Activated naive CD4-positive, alpha-beta T cell treated with anti-CD3 and anti-CD28 coated beads, Interleukin-2, amount 50 U/mL, for 24 hours (primary cell): ENCODE measurements around the gene CATSPERZ.
"Not testable (repeated sequence)": the region's sequence is repeated elsewhere in the genome, so short reads cannot be mapped to it uniquely, and the experiment has no call there.

Experiments
- H3K27ac Mint-ChIP-seq: one replicate; pipeline ENCODE4 v1.8.0; 2021; ENCODE audit warnings: mild to moderate bottlenecking, mixed read lengths
- H3K27me3 Mint-ChIP-seq: one replicate; pipeline ENCODE4 v1.8.0; 2021; ENCODE audit warnings: mixed read lengths
- H3K36me3 Mint-ChIP-seq: one replicate; pipeline ENCODE4 v1.8.0; 2021; ENCODE audit warnings: mixed read lengths
- H3K4me1 Mint-ChIP-seq: one replicate; pipeline ENCODE4 v1.8.0; 2021; ENCODE audit warnings: mixed read lengths
- H3K4me3 Mint-ChIP-seq: one replicate; pipeline ENCODE4 v1.8.0; 2021; ENCODE audit warnings: mild to moderate bottlenecking, mixed read lengths
- H3K9me3 Mint-ChIP-seq: one replicate; pipeline ENCODE4 v1.8.0; 2021; ENCODE audit warnings: mixed read lengths

The CATSPERZ gene

DNA sequence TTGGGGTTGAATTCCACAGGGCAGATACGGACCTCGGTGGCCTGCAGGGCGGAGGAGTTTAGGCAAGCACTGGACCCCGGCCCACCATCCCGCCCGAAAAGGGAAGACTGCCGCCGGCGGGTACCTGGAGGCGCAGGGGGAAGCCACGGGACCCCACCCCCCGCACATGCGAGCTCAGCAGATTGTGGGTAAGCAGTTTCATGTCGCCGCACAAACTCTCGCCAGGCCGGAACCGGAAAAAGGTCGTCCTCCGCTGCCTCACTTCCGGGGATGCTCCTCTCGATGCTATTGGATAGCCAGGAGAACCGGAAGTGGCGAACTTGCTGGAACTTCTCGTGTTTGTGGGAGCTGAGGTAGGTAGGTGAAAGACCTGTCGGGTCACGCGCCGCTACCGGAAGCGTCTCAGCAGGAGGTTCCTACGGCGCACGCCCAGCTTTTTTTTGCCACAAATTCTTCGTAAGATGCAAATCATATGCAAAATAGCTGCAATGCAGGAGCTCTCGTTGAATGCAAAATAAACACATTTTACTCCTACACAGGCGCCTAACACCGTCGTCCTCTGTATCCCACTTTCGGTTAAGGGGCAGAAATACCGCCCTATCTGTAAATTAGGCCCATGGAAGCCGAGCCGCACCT lies 17.3 kb downstream of the CATSPERZ start, which contains the start of gene TRMT112:
TRMT112 (minus strand) TSS at position 235 of the 636 bp plus-strand sequence; CDS start at position 202, 33 bp downstream.
- Mint-ChIP-seq H3K36me3 (peaks cover 9% of the 10 kb centered on the region), H3K27ac (peak within 1 kb of the TSS; percentile 99), H3K4me3 (peak within 1 kb of the TSS; percentile 95), H3K9me3 (no peaks in the 10 kb centered on the region), H3K27me3 (no peaks in the 10 kb centered on the region), H3K4me1 (peaks cover 32% of the 10 kb centered on the region)

DNA sequence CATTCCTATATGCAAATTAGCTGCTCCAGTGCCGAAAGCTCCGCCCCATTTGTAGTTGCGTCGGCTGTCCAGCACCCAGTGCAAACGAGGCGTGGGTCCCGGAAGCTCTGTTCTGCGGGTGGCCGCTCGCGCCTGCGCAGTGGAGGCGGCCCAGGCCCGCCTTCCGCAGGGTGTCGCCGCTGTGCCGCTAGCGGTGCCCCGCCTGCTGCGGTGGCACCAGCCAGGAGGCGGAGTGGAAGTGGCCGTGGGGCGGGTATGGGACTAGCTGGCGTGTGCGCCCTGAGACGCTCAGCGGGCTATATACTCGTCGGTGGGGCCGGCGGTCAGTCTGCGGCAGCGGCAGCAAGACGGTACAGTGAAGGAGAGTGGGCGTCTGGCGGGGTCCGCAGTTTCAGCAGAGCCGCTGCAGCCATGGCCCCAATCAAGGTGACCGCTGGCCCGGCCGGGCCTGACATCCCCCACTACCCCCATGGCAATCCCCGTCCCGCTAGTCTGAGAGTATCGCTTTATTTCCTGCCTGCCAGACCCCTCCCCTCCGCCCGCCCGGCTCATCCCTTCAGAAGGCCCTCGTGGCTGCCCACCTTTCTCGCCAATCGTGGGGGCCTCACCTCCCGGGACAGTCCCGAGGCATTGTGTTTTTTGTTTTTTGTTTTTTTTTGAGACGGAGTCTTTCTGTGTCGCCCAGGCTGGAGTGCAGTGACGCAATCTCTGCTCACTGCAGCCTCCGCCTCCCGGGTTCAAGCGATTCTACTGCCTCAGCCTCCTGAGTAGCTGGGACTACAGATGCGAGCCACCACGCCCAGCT lies 18.0 kb downstream of the CATSPERZ start, which contains the start of gene PRDX5:
PRDX5 (plus strand) TSS at position 161 of the 805 bp plus-strand sequence; CDS start at position 256, 95 bp downstream.
- H3K27me3 Mint-ChIP-seq = no peaks in the 10 kb centered on the region
- H3K9me3 Mint-ChIP-seq = no peaks in the 10 kb centered on the region
- H3K4me3 Mint-ChIP-seq = peak within 1 kb of the TSS; percentile 95
- H3K4me1 Mint-ChIP-seq = peaks cover 25% of the 10 kb centered on the region
- peaks cover 9% of the 10 kb centered on the region for H3K36me3 Mint-ChIP-seq
- peak within 1 kb of the TSS; percentile 99 for H3K27ac Mint-ChIP-seq

DNA sequence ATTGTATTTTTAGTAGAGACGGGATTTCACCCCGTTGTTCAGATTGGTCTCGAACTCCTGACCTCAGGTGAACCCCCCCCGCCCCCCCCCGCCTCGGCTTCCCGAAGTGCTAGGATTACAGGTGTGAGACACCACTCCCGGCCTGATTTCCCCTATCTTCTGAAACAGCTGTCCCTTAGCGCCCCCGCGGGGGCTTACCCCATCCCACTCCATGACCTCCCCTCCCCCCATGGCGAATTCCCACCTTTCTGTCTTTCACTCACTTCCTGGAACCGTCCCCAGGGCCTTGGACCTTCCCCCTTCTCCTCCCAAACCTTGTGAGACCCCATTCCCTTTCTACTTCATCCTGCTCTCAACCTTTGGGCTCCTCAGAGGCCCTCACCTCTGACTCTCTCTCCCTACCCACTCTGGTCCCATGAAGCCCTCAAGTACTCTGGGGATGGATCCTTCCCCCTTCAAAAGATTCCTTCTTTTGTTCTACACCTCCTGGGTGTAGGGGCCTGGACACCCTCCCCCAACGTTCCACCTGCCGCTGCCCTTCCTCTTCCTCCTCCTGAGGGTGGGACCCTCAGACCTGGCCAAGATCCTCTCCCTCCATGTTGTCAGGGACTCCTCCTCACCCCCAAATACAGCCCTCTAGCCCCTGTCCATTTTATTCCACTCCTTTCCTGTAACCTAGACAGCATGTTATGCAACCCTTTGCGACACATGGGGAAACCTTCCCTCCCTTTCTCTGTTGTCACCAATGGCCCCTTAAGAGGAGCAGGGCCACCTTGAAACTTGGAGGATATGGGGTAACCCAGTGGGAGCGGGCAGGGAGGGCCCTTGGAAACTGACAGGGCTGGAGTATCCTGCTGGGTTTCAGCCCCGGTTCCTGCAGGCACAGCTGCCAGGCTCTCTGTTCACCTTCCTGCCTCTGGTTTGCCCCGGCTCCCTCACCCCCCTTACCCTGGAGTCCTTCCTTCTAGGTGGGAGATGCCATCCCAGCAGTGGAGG lies 18.9 kb downstream of the CATSPERZ start:
- peak overlapping the region; percentile 99 for H3K27ac Mint-ChIP-seq
- peaks cover 9% of the 10 kb centered on the region for H3K36me3 Mint-ChIP-seq
- peak overlapping the region; percentile 95 for H3K4me3 Mint-ChIP-seq
- H3K4me1 Mint-ChIP-seq = peaks cover 23% of the 10 kb centered on the region
- no peaks in the 10 kb centered on the region for H3K9me3 Mint-ChIP-seq
- no peaks in the 10 kb centered on the region for H3K27me3 Mint-ChIP-seq

DNA sequence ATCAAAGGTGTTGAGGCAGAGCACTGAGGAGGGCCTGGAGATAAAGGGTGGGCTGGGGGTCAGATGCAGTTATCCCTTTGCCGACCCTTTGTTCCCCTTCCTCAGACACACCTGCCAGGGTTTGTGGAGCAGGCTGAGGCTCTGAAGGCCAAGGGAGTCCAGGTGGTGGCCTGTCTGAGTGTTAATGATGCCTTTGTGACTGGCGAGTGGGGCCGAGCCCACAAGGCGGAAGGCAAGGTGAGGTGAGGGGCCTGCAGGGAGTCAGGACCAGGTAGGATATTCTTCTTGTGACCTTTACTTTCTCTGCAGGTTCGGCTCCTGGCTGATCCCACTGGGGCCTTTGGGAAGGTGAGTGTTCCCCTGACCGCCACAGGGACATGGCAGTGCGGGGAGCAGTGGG lies 20.4 kb downstream of the CATSPERZ start:
- Mint-ChIP-seq H3K36me3 (peaks cover 7% of the 10 kb centered on the region), H3K27me3 (no peaks in the 10 kb centered on the region), H3K4me1 (peaks cover 20% of the 10 kb centered on the region), H3K4me3 (no peak overlapping the region), H3K27ac (no peak overlapping the region), H3K9me3 (no peaks in the 10 kb centered on the region)

DNA sequence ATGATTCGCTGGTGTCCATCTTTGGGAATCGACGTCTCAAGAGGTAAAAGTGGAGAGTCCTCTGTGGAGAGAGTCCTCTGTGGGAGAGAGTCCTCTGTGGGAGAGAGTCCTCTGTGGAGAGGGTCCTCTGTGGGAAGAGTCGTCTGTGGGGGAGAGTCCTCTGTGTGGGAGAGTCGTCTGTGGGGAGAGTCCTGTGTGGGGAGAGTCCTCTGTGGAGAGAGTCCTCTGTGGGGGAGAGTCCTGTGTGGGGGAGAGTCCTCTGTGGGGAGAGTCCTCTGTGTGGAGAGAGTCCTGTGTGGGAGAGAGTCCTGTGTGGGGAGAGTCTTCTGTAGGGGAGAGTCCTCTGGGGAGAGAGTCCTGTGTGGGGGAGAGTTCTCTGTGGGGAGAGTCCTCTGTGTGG lies 20.9 kb downstream of the CATSPERZ start:
- Mint-ChIP-seq H3K4me3 (no peak overlapping the region), H3K27me3 (no peaks in the 10 kb centered on the region), H3K36me3 (peaks cover 7% of the 10 kb centered on the region), H3K9me3 (no peaks in the 10 kb centered on the region), H3K4me1 (peaks cover 20% of the 10 kb centered on the region), H3K27ac (no peak overlapping the region)

DNA sequence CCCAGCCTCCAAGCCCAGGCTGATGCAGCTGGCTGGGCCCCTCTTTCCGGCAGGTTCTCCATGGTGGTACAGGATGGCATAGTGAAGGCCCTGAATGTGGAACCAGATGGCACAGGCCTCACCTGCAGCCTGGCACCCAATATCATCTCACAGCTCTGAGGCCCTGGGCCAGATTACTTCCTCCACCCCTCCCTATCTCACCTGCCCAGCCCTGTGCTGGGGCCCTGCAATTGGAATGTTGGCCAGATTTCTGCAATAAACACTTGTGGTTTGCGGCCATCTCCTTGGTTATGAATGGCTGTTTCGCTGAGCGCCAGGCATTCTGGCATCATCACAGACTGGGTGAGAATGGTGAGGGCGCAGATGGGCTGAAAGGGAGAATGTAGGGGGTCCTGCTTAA lies 21.4 kb downstream of the CATSPERZ start:
- no peak overlapping the region for H3K27ac Mint-ChIP-seq
- peaks cover 20% of the 10 kb centered on the region for H3K4me1 Mint-ChIP-seq
- no peaks in the 10 kb centered on the region for H3K27me3 Mint-ChIP-seq
- no peaks in the 10 kb centered on the region for H3K9me3 Mint-ChIP-seq
- peaks cover 4% of the 10 kb centered on the region for H3K36me3 Mint-ChIP-seq
- no peak overlapping the region for H3K4me3 Mint-ChIP-seq

DNA sequence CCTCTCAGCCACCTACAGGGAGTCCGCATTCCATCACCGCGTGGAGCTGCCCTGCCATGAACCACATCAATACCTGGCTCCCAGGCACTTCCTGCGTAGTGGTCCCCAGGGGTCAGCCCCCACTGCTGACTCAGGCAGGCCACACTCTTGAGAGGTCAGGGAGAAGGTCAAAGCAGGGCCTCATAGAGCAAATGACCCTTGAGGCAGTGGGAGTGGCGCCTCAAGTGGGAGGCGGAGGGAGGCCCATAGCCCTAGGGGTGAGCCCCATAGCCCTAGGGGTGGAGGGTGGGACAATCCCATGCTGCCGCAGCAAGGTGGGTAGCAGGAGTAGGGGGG lies 22.7 kb downstream of the CATSPERZ start:
- Mint-ChIP-seq H3K36me3 (no peaks in the 10 kb centered on the region), H3K27me3 (no peaks in the 10 kb centered on the region), H3K27ac (no peak overlapping the region), H3K9me3 (no peaks in the 10 kb centered on the region), H3K4me3 (no peak overlapping the region), H3K4me1 (peaks cover 20% of the 10 kb centered on the region)

DNA sequence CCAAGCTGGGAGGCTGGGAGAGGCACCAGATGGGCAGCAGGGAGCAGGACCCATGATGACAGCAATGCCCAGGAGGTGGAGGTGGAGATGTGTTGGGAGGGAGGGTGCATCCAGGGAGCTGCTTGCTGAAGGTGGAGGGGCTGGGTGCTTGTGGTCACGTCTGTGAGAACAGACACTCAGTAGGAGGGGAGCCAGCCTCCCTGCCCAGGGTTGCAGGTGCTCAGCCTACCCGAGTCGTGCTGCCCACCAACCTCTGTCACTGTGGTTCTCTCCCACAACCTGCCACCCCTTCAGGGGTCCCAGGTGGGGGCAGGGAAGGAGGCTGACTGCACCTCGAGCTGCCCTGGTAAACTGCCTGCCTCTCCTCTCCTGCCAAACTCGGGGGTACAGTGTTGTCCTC lies 23.2 kb downstream of the CATSPERZ start:
- Mint-ChIP-seq H3K4me3 (no peak overlapping the region), H3K27ac (no peak overlapping the region), H3K36me3 (no peaks in the 10 kb centered on the region), H3K27me3 (no peaks in the 10 kb centered on the region), H3K4me1 (peaks cover 20% of the 10 kb centered on the region), H3K9me3 (no peaks in the 10 kb centered on the region)

DNA sequence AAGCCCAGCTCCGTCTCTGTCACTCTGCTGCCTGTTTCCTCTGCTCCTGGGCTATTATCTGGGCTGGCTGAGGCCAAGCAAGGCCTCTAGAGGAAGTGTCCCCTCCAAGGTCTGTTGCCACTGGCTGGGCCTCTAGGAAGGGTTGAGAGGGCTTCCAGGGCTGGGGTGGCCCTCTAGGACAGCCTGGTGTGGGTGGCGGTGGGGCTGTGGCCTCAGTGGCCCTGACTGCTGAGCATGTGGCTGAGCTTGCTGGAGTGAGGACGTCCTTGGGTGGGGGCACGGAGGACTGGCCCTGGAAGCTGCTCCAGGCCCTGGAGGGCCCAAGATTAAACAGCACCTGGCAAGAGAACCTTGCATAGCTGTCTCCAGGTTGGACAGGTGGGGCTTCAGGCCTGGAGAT lies 23.8 kb downstream of the CATSPERZ start:
- H3K36me3 Mint-ChIP-seq, H3K27me3 Mint-ChIP-seq, H3K9me3 Mint-ChIP-seq, H3K27ac Mint-ChIP-seq, H3K4me3 Mint-ChIP-seq: not testable (repeated sequence)
- H3K4me1 Mint-ChIP-seq = peaks cover 17% of the 10 kb centered on the region

DNA sequence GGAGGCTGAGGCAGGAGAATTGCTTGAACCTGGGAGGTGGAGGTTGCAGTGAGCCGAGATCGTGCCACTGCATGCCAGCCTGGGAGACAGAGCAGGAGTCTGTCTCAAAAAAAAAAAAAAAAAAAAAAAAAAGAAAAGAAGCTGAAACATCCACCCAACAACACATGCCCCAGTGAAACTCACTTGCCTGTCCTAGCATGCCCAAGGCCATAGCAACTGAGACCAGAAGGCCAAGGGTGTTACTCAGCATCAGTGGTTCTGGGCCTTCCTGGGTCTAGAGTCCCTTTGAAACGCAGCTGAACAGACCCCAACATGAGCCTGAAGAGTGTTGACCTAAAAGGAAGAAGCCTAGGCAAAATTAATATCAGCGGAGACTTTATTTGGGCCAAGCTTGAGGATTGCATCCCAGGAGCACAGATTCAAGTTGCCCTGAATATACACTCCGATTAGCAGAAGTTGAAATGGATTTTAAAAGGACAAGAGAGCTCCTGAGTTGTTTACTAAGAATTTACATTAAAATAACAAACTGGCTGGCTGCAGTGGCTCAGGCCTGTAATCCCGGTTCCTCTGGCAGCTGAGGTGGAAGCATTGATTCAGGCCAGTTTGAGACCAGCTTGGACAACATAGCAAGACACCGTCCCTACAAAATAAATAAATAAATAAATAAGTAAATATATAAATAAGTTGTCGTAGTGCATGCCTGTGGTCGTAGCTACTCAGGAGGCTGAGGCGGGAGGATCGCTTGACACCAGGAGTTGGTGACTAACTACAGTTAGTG lies 24.7 kb downstream of the CATSPERZ start:
- no peaks in the 10 kb centered on the region for H3K9me3 Mint-ChIP-seq
- no peak overlapping the region for H3K4me3 Mint-ChIP-seq
- H3K4me1 Mint-ChIP-seq = peaks cover 10% of the 10 kb centered on the region
- no peaks in the 10 kb centered on the region for H3K36me3 Mint-ChIP-seq
- no peaks in the 10 kb centered on the region for H3K27me3 Mint-ChIP-seq
- H3K27ac Mint-ChIP-seq = no peak overlapping the region

DNA sequence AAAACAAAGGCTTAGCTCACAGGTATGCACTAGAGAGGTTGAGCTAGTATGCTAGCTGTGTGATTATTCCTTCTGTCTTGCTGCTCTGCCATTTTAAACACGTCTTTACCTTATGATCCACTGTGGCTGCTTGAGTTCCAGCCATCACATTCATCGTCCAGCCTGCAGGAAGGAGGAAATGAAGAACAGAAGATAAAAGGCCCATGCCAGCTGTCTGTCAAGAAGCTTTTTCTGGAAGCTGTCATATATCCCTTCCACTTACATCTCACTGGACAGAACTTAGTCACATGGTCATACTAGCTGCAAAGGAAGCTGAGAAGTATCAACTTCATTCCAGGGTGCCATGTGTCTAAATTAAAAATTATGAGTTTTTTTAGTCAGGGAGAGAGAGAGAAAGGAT lies 27.2 kb downstream of the CATSPERZ start:
- Mint-ChIP-seq H3K9me3 (no peaks in the 10 kb centered on the region), H3K27me3 (no peaks in the 10 kb centered on the region), H3K4me3 (no peak overlapping the region), H3K36me3 (no peaks in the 10 kb centered on the region), H3K27ac (no peak overlapping the region), H3K4me1 (peaks cover 7% of the 10 kb centered on the region)

DNA sequence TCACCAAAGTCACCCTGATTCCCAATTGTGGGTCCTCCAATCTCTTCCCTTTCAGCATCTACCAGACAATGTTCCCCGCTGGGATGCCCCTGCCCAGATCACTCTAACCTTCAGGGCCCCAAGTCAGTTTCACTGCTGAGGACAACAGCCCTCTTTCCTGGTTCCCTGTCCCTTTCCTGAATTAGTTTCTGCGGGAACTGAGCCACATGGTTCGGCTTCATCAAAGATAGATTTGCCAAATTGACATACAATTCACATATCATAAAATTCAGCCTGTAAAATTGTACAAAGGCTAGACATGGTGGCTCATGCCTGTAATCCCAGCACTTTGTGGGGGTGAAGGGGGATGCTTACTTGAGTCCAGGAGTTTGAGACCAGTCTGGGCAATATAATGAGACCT lies 27.8 kb downstream of the CATSPERZ start:
- no peak overlapping the region for H3K27ac Mint-ChIP-seq
- H3K4me3 Mint-ChIP-seq = no peak overlapping the region
- peaks cover 7% of the 10 kb centered on the region for H3K4me1 Mint-ChIP-seq
- no peaks in the 10 kb centered on the region for H3K27me3 Mint-ChIP-seq
- no peaks in the 10 kb centered on the region for H3K36me3 Mint-ChIP-seq
- H3K9me3 Mint-ChIP-seq = no peaks in the 10 kb centered on the region

DNA sequence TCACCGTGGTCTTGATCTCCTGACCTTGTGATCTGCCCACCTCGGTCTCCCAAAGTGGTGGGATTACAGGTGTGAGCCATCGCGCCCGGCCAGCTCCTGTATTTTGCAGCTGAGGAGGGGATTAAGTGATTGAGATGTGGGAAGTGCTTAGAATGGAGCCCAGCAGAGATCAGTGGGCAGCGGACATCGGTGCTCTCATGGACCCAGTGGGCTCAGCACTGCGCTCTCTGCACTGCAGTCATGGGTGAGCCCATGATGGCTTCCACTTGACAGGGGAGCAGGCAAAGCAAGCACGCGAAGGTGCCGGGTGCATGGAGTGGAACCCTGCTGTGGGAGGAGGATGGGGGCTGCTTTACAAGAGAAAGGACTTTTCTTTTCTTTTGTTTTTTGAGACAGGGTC lies 30.7 kb downstream of the CATSPERZ start:
- Mint-ChIP-seq H3K27me3 (no peaks in the 10 kb centered on the region), H3K4me3 (no peak overlapping the region), H3K36me3 (no peaks in the 10 kb centered on the region), H3K27ac (no peak overlapping the region), H3K9me3 (no peaks in the 10 kb centered on the region), H3K4me1 (peaks cover 7% of the 10 kb centered on the region)

DNA sequence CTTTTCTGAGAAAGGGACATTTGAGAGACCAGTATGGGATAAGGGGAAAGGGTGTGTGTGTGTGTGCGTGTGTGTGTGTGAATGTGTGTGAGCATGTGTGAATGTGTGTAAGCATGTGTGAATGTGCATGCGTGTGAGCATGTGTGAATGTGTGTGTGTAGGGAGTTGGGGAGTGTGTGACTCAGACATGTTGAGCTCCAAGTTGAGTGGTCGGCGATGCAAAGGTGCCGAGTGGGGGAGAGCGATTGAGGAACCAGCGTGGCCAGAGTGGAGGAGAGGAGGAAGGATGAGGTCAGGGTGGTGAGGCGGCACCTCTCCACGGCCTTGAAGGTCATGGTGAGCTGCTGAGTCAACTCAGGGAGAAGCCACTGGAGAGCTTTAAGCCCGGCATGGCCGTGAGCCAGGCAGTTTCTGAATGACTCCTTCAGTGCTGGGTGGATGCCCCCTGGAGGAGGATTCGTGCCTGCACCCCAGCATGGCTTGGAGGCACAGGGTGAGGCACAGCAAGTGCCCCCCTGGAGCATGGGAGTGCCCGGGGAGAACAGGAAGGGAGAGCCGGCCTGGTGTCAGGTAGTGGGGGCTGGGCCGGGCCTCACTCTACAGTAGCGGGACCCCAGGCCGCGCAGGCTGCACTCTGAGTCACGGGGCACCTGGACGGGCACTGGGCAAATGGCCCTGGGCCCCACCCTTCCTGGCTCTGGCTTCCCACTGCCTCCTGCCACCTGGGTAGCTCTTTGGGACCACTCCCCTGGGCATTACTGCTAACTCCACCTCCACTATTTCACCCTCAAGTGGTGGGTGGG lies 31.6 kb downstream of the CATSPERZ start:
- H3K4me3 Mint-ChIP-seq = peak overlapping the region; percentile 13
- peaks cover 7% of the 10 kb centered on the region for H3K4me1 Mint-ChIP-seq
- no peak overlapping the region for H3K27ac Mint-ChIP-seq
- no peaks in the 10 kb centered on the region for H3K9me3 Mint-ChIP-seq
- H3K27me3 Mint-ChIP-seq = no peaks in the 10 kb centered on the region
- H3K36me3 Mint-ChIP-seq = no peaks in the 10 kb centered on the region
